Measurements from ENCODE around the gene CAMK1. TPM values are rescaled to one million over a fixed set of nuclear protein-coding genes. Genes with fewer than 3 reads are reported as not detected.

Gene CAMK1
- total RNA-seq, 4 donors from 2014 or later = 2.9 to 19.6 (median 7.6) TPM

GRCh38 chr3:9736831-9737230, 32.9 kb downstream of the CAMK1 start:
- no peak for DNase-seq
- Histone ChIP-seq H3K36me3 (peaks cover 42 to 81% (median 47%) of the 10 kb centered on the region in 3 donors), H3K27me3 (no peaks in the 10 kb centered on the region), H3K4me3 (no peak overlapping the region), H3K27ac (no peak overlapping the region), H3K4me1 (peaks cover 14 to 42% (median 20%) of the 10 kb centered on the region in 3 donors), H3K9me3 (no peaks in the 10 kb centered on the region)
- WGBS, 2 donors = 50 to 59% methylated on average over 2 of the region's 2 CpGs
- TF ChIP-seq CTCF (IDR thresholded peaks at IDR 0.05) = no peak
- no peak for TF ChIP-seq POLR2A (IDR thresholded peaks at IDR 0.05)
- intact Hi-C loops (cut with DNase I) = no loop called here

- Histone ChIP-seq H3K9me3 (no peaks in the 10 kb centered on the region), H3K36me3 (peaks cover 8 to 40% (median 13%) of the 10 kb centered on the region in 3 donors), H3K27me3 (no peaks in the 10 kb centered on the region), H3K4me1 (peaks cover 14 to 50% (median 20%) of the 10 kb centered on the region in 3 donors), H3K27ac (peak overlapping the region in 3 of 4 donors; percentile 91 to 98 (median 93)), H3K4me3 (peak overlapping the region; percentile 69 to 100 (median 75))
- no peak for DNase-seq
- WGBS, 2 donors = 19 to 26% methylated on average over 5 to 7 of the region's 7 CpGs
- TF ChIP-seq CTCF (IDR thresholded peaks at IDR 0.05) = no peak
- TF ChIP-seq POLR2A (IDR thresholded peaks at IDR 0.05) = no peak
- intact Hi-C loops (cut with DNase I) = no loop called here
These were observed 37.0 kb downstream of the CAMK1 start for GRCh38 chr3:9732740-9733115.

- Histone ChIP-seq H3K4me3 (peak overlapping the region; percentile 69 to 100 (median 75)), H3K27me3 (no peaks in the 10 kb centered on the region), H3K27ac (peak overlapping the region; percentile 91 to 98 (median 94)), H3K9me3 (no peaks in the 10 kb centered on the region), H3K4me1 (peaks cover 14 to 48% (median 20%) of the 10 kb centered on the region in 3 donors), H3K36me3 (peaks cover 3 to 35% (median 13%) of the 10 kb centered on the region in 3 donors)
- WGBS, 2 donors = 1 to 4% methylated on average over 7 to 14 of the region's 41 CpGs
- TF ChIP-seq CTCF (IDR thresholded peaks at IDR 0.05) (no peak), POLR2A (IDR thresholded peaks at IDR 0.05) (no peak)
- intact Hi-C loops (cut with DNase I) = no loop called here
- no peak for DNase-seq
These were observed 37.5 kb downstream of the CAMK1 start for GRCh38 chr3:9732080-9732739.

- intact Hi-C loops (cut with DNase I) = no loop called here
These were observed 38.3 kb downstream of the CAMK1 start, which contains the start of gene BRPF1 for GRCh38 chr3:9731206-9732079. BRPF1 (plus strand) TSS chr3:9731735; CDS start chr3:9734141, 2,406 bp downstream.

More at GRCh38 chr3:9731206-9732079, 38.3 kb downstream of the CAMK1 start, which contains the start of gene BRPF1:
- Histone ChIP-seq H3K4me3 (peak within 1 kb of the TSS; percentile 69 to 100 (median 75)), H3K9me3 (no peaks in the 10 kb centered on the region), H3K36me3 (peaks cover 0 to 27% (median 12%) of the 10 kb centered on the region in 3 donors), H3K4me1 (peaks cover 14 to 42% (median 20%) of the 10 kb centered on the region in 3 donors), H3K27me3 (no peaks in the 10 kb centered on the region), H3K27ac (peak within 1 kb of the TSS; percentile 91 to 98 (median 94))
- 0 to 4% methylated on average over 4 to 12 of the region's 88 CpGs for WGBS, 2 donors
- DNase-seq = peak; percentile 96
- TF ChIP-seq CTCF (IDR thresholded peaks at IDR 0.05) (peak in 2 of 6 experiments; percentile 6 to 21), POLR2A (IDR thresholded peaks at IDR 0.05) (peak in 2 of 4 donors; percentile 42 to 57)

Measured in esophagus squamous epithelium (tissue), 5 donors.